A549 (cell line): ENCODE data around the gene ELOVL5. TPM values are rescaled to one million over a fixed set of nuclear protein-coding genes. Genes with fewer than 3 reads are reported as not detected.

ENCODE experiments used
- ATAC-seq, 2 experiments: fragments of 200-7000 bp in 1 of 2; fragments of >200 bp in 1 of 2; cut with Nextera tagmentation in 1 of 2; cut with Tn5 transposase in 1 of 2; 3 replicates each; pipeline versions ENCODE4 v1.8.0 to v1.9.1; 2018 to 2020; ENCODE audit warnings: mild to moderate bottlenecking in 1 of 2, moderate library complexity in 1 of 2
- CTCF ChIA-PET: fragments of 300-600 bp; sonication (Branson Sonifier 250); formaldehyde crosslinking; extraction: SDS; loops from one replicate; lab custom pipeline; 2021; ENCODE audit warnings: antibody characterized with exemption, inconsistent platforms; lab: Yijun Ruan, JAX
- POLR2A ChIA-PET: fragments of 350-600 bp; formaldehyde crosslinking; extraction: SDS; loops from one replicate; lab custom pipeline; 2021; ENCODE audit warnings: antibody characterized with exemption, inconsistent platforms; lab: Yijun Ruan, JAX
- DNase-seq, 2 experiments: peaks; one replicate each; pipeline versions ENCODE4 v3.0.0 to v3.0.0-alpha.2; 2011 to 2016; ENCODE audit warnings: low read depth in 1 of 2, low spot score in 1 of 2
- FAIRE-seq: peaks from 2 replicates; lab custom pipeline; 2011; peaks lifted over from hg19 to GRCh38; lab: Jason Lieb, UNC
- H3K27ac ChIP-seq, 2 experiments: fragments of >200 bp; sonication (Bioruptor Twin); formaldehyde crosslinking; 3 replicates each; pipeline ENCODE4 v1.5.1; 2016 to 2017
- H3K4me1 ChIP-seq: fragments of >200 bp; sonication (Bioruptor Twin); formaldehyde crosslinking; 3 replicates; pipeline ENCODE4 v1.6.1; 2016
- H3K4me2 ChIP-seq: fragments of >200 bp; sonication (Bioruptor Twin); formaldehyde crosslinking; 3 replicates; pipeline ENCODE4 v1.6.1; 2016
- H3K4me3 ChIP-seq: fragments of >200 bp; sonication (Bioruptor Twin); formaldehyde crosslinking; 3 replicates; pipeline ENCODE4 v1.5.1; 2016
- H3K9me3 ChIP-seq: fragments of >200 bp; sonication (Bioruptor Twin); formaldehyde crosslinking; 3 replicates; pipeline ENCODE4 v1.6.1; 2016
- CBX8 ChIP-seq: fragments of 200-600 bp; sonication (generic); IDR thresholded peaks from 2 replicates; pipeline ENCODE4 v1.6.1; 2016
- CEBPB ChIP-seq, 2 experiments: fragments of >200 bp in 1 of 2; sonication (Bioruptor Twin) in 1 of 2; formaldehyde crosslinking in 1 of 2; IDR thresholded peaks; 2 replicates each; pipeline ENCODE4 v1.6.1; 2012 to 2016
- CHD2 ChIP-seq: fragments of 150-350 bp; IDR thresholded peaks from 2 replicates; pipeline ENCODE4 v1.6.1; 2014; ENCODE audit warnings: low read length; ENCODE audit not compliant: partially characterized antibody
- EHMT2 ChIP-seq: fragments of 200-600 bp; sonication (generic); IDR thresholded peaks from 2 replicates; pipeline ENCODE4 v1.6.1; 2016; ENCODE audit warnings: antibody characterized with exemption, low read depth, mild to moderate bottlenecking, moderate library complexity
- FOSB ChIP-seq: fragments of 250-450 bp; sonication (Bioruptor Pico); IDR thresholded peaks from 2 replicates; pipeline ENCODE4 v1.5.0; 2020; ENCODE audit warnings: mild to moderate bottlenecking, moderate library complexity
- GATA3 ChIP-seq: IDR thresholded peaks from 2 replicates; pipeline ENCODE4 v1.6.1; 2012; ENCODE audit warnings: borderline replicate concordance
- HOXB5 ChIP-seq: fragments of 250-450 bp; sonication (Bioruptor Pico); IDR thresholded peaks from 2 replicates; pipeline ENCODE4 v1.5.0; 2020; ENCODE audit warnings: mild to moderate bottlenecking, moderate library complexity
- KDM5A ChIP-seq: fragments of 200-600 bp; sonication (generic); IDR thresholded peaks from 2 replicates; pipeline ENCODE4 v1.6.1; 2016; ENCODE audit warnings: antibody characterized with exemption, mild to moderate bottlenecking
- MAZ ChIP-seq: fragments of 150-350 bp; IDR thresholded peaks from 2 replicates; pipeline ENCODE4 v1.6.1; 2014; ENCODE audit warnings: antibody characterized with exemption, low read depth, low read length, borderline replicate concordance
- NFE2L2 ChIP-seq: fragments of 150-350 bp; conservative IDR thresholded peaks from 2 replicates; pipeline ENCODE4 v1.6.1; 2014; ENCODE audit warnings: low read length
- NR3C1 ChIP-seq: fragments of >200 bp; sonication (Bioruptor Twin); formaldehyde crosslinking; IDR thresholded peaks from 3 replicates; pipeline ENCODE4 v1.6.1; 2017
- PHF8 ChIP-seq: fragments of 200-600 bp; sonication (generic); IDR thresholded peaks from 2 replicates; pipeline ENCODE4 v1.6.1; 2016; ENCODE audit warnings: low read depth, mild to moderate bottlenecking, antibody characterized with exemption, moderate library complexity, borderline replicate concordance
- POLR2AphosphoS2 ChIP-seq: conservative IDR thresholded peaks from 2 replicates; pipeline ENCODE4 v1.6.1; 2012; ENCODE audit warnings: low read length, improper control_type of control experiment, inconsistent platforms
- RAD21 ChIP-seq, 2 experiments: fragments of >200 bp in 1 of 2; sonication (Bioruptor Twin) in 1 of 2; formaldehyde crosslinking in 1 of 2; IDR thresholded peaks in 1 of 2; conservative IDR thresholded peaks in 1 of 2; 2 replicates in 1 of 2; 3 replicates in 1 of 2; pipeline ENCODE4 v1.6.1; 2012 to 2018; ENCODE audit warnings: inconsistent platforms in 1 of 2
- RARB ChIP-seq: fragments of 250-450 bp; sonication (Bioruptor Pico); IDR thresholded peaks from 2 replicates; pipeline ENCODE4 v1.8.0; 2021; ENCODE audit warnings: mild to moderate bottlenecking, moderate library complexity
- RCOR1 ChIP-seq: fragments of 150-350 bp; IDR thresholded peaks from 2 replicates; pipeline ENCODE4 v1.6.1; 2014; ENCODE audit warnings: antibody characterized with exemption, low read length, low read depth
- SREBF2 ChIP-seq: fragments of 450-650 bp; IDR thresholded peaks from 2 replicates; pipeline ENCODE4 v1.6.1; 2014; ENCODE audit warnings: mild to moderate bottlenecking, moderate library complexity
- TP53 ChIP-seq: fragments of 250-450 bp; sonication (Bioruptor Pico); IDR thresholded peaks from 2 replicates; pipeline ENCODE4 v1.5.0; 2021; ENCODE audit warnings: mild to moderate bottlenecking, moderate library complexity
- ZSCAN20 ChIP-seq: fragments of 250-450 bp; sonication (Bioruptor Pico); IDR thresholded peaks from 2 replicates; pipeline ENCODE4 v1.8.0; 2022; ENCODE audit warnings: mild to moderate bottlenecking, moderate library complexity
- WGBS: methylation state at CpG from one replicate; pipeline ENCODE4 v1.1.6; 2017; ENCODE audit errors: missing lambda C conversion rate; 5-methylcytosine and 5-hydroxymethylcytosine counted together
- polyA plus RNA-seq, 4 experiments: library from polyadenylated mRNA; depleted of rRNA in 3 of 4; stranded (reverse); fragments of >200 nt; fragmentation: RNase III in 1 of 4; extraction: RNeasy Plus Mini Kit Qiagen cat#74134 plus additional on column Dnase treatment in 1 of 4; gene quantifications; 2 replicates in 3 of 4; 3 replicates in 1 of 4; pipeline ENCODE4 v1.2.3, GENCODE V29; 2011 to 2017
- TF ChIP-seq, protein P1 (sequence below): fragments of 150-350 bp; IDR thresholded peaks from 2 replicates; pipeline ENCODE4 v1.6.1; 2014; ENCODE audit warnings: low read depth, mild to moderate bottlenecking, low read length
- TF ChIP-seq, protein P2 (sequence below): fragments of 200-600 bp; sonication (generic); IDR thresholded peaks from 2 replicates; pipeline ENCODE4 v1.6.1; 2016; ENCODE audit warnings: antibody characterized with exemption, mild to moderate bottlenecking, moderate library complexity
- TF ChIP-seq, protein P3 (sequence below): IDR thresholded peaks from 2 replicates; pipeline ENCODE4 v1.6.1; 2012
- TF ChIP-seq, protein P4 (sequence below): fragments of 250-450 bp; sonication (Bioruptor Pico); IDR thresholded peaks from 2 replicates; pipeline ENCODE4 v1.5.0; 2020; ENCODE audit warnings: low read depth, mild to moderate bottlenecking, moderate library complexity

The ELOVL5 gene
- polyA plus RNA-seq, 2 of the 4 experiments (the other 2 are of a cell fraction) = 90.9 to 95.4 TPM

DNA sequence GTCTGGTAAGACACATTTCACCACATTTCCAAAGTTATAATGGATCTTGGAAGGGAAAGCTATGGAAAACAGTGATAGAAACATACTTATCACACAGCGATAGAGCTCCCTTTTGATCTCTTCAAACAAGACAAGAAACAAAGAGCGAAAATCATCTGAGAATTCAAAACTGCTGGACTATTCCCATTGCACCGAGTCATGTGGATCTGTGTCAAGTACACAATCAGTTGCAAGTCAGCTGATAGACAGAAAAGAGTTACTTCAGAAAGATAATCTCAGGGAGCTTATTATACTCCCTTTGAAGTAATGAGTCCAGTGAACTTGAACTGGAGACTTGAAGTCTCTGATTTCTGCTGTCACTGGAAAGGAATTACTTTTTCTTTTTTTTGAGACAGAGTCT, 110.4 kb downstream of the ELOVL5 start:
- WGBS = 73% methylated on average over 3 of the region's 3 CpGs
- ChIA-PET CTCF (interaction anchor here (1.0 kb wide), 2 partner anchors 21 to 67 kb away, joined by 3 read pairs; no protein-coding TSS in a partner anchor), POLR2A (no interaction called here)
- Histone ChIP-seq H3K9me3 (no peaks in the 10 kb centered on the region), H3K4me1 (no peaks in the 10 kb centered on the region), H3K27ac (no peak overlapping the region), H3K4me3 (no peak overlapping the region), H3K4me2 (no peak overlapping the region)
- no peak for ATAC-seq
- TF ChIP-seq EHMT2 (no peak), CBX8 (no peak), GATA3 (no peak), FOSB (CRISPR knock-in tag) (no peak), CHD2 (no peak), TP53 (CRISPR knock-in tag) (no peak), RAD21 (conservative IDR thresholded peaks at IDR 0.05 in 1 of 2, IDR thresholded peaks at IDR 0.05 in 1 of 2) (no peak)
- TF ChIP-seq, protein P1, sequence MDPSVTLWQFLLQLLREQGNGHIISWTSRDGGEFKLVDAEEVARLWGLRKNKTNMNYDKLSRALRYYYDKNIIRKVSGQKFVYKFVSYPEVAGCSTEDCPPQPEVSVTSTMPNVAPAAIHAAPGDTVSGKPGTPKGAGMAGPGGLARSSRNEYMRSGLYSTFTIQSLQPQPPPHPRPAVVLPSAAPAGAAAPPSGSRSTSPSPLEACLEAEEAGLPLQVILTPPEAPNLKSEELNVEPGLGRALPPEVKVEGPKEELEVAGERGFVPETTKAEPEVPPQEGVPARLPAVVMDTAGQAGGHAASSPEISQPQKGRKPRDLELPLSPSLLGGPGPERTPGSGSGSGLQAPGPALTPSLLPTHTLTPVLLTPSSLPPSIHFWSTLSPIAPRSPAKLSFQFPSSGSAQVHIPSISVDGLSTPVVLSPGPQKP = no peak
- no peak for FAIRE-seq
- DNase-seq = no peak

DNA sequence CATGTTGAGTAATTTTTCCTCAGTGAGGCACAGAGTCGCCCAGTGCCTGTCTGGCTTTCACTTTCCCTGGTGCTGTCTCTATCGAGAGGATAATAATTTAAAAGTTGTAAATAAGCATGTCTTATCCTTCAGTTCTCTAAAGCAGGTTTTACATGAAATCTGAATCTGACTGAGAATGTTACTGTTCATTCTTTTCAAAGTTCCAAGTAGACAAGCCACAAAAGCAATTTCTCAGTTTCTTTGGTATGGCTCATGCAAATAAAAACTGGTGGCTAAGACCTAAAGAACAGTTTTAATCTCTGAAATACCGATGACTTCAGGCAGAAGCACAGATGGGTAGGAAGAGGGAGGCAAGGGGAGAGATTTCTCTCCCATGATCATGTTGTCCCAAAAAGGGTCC, 112.5 kb downstream of the ELOVL5 start:
- 64% methylated on average over 3 of the region's 3 CpGs for WGBS
- ChIA-PET POLR2A (no interaction called here), CTCF (no interaction called here)
- H3K4me3 ChIP-seq = no peak overlapping the region
- H3K4me1 ChIP-seq = no peaks in the 10 kb centered on the region
- no peak for DNase-seq
- H3K9me3 ChIP-seq = no peaks in the 10 kb centered on the region
- H3K27ac ChIP-seq = no peak overlapping the region
- no peak for FAIRE-seq
- no peak for TF ChIP-seq HOXB5 (CRISPR knock-in tag)
- TF ChIP-seq RARB = no peak
- no peak for TF ChIP-seq SREBF2
- no peak for ATAC-seq
- no peak overlapping the region for H3K4me2 ChIP-seq

DNA sequence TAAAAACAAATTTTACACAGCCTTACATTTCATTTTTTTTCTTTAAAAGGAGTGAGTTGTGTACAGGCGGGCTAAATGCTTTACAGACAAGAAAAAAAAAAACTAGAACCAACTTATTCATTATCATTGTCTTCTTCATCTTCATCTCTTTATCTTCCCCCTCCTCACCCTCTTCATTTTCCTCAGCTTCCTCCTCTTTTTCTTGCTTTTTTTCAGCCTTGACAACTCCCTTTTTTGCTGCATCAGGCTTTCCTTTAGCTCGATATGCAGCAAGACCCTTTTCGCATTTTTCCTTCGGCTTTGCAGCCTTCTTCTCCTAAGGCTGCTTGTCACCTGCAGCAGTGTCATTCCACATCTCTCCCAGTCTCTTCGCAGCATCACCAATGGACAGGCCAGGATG, 113.2 kb downstream of the ELOVL5 start:
- Histone ChIP-seq H3K27ac (no peak overlapping the region), H3K9me3 (no peaks in the 10 kb centered on the region), H3K4me2 (no peak overlapping the region), H3K4me3 (no peak overlapping the region), H3K4me1 (no peaks in the 10 kb centered on the region)
- WGBS = 86% methylated on average over 5 of the region's 5 CpGs
- DNase-seq (no peak), FAIRE-seq (no peak), ATAC-seq (no peak)
- POLR2A ChIA-PET = no interaction called here
- CTCF ChIA-PET = no interaction called here
- TF ChIP-seq, protein P2, sequence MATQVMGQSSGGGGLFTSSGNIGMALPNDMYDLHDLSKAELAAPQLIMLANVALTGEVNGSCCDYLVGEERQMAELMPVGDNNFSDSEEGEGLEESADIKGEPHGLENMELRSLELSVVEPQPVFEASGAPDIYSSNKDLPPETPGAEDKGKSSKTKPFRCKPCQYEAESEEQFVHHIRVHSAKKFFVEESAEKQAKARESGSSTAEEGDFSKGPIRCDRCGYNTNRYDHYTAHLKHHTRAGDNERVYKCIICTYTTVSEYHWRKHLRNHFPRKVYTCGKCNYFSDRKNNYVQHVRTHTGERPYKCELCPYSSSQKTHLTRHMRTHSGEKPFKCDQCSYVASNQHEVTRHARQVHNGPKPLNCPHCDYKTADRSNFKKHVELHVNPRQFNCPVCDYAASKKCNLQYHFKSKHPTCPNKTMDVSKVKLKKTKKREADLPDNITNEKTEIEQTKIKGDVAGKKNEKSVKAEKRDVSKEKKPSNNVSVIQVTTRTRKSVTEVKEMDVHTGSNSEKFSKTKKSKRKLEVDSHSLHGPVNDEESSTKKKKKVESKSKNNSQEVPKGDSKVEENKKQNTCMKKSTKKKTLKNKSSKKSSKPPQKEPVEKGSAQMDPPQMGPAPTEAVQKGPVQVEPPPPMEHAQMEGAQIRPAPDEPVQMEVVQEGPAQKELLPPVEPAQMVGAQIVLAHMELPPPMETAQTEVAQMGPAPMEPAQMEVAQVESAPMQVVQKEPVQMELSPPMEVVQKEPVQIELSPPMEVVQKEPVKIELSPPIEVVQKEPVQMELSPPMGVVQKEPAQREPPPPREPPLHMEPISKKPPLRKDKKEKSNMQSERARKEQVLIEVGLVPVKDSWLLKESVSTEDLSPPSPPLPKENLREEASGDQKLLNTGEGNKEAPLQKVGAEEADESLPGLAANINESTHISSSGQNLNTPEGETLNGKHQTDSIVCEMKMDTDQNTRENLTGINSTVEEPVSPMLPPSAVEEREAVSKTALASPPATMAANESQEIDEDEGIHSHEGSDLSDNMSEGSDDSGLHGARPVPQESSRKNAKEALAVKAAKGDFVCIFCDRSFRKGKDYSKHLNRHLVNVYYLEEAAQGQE = no peak
- no peak for TF ChIP-seq NFE2L2
- no peak for TF ChIP-seq MAZ
- no peak for TF ChIP-seq POLR2AphosphoS2
- TF ChIP-seq KDM5A = no peak
- TF ChIP-seq RCOR1 = no peak

DNA sequence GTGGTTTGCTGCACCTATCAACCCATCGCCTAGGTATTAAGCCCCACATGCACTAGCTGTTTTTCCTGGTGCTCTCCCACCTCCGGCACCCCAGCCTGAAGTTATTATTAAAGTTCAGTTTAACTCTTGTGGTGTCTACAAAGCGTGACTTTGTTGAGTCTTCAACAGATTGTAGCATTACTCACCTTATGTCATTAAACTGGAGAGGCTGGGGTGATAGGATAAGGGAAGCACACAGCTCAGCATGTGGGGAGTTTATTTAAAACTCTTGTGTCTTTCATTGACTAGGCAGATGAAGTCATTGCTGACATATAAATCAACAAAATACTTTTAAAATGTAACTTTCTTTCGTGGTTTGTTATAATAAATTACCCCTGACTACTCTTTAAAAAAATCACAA, 115.4 kb downstream of the ELOVL5 start:
- no peak overlapping the region for H3K4me2 ChIP-seq
- no peaks in the 10 kb centered on the region for H3K4me1 ChIP-seq
- H3K27ac ChIP-seq = no peak overlapping the region
- ChIA-PET POLR2A (no interaction called here), CTCF (no interaction called here)
- 73% methylated on average over 4 of the region's 4 CpGs for WGBS
- FAIRE-seq = no peak
- ATAC-seq = no peak
- no peaks in the 10 kb centered on the region for H3K9me3 ChIP-seq
- H3K4me3 ChIP-seq = no peak overlapping the region
- DNase-seq = no peak
- no peak for TF ChIP-seq PHF8
- TF ChIP-seq, protein P3, sequence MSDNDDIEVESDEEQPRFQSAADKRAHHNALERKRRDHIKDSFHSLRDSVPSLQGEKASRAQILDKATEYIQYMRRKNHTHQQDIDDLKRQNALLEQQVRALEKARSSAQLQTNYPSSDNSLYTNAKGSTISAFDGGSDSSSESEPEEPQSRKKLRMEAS = no peak
- TF ChIP-seq NFE2L2 = no peak
- no peak for TF ChIP-seq CEBPB (IDR thresholded peaks at IDR 0.05)
- no peak for TF ChIP-seq ZSCAN20 (CRISPR knock-in tag)
- no peak for TF ChIP-seq MAZ
- TF ChIP-seq, protein P4, sequence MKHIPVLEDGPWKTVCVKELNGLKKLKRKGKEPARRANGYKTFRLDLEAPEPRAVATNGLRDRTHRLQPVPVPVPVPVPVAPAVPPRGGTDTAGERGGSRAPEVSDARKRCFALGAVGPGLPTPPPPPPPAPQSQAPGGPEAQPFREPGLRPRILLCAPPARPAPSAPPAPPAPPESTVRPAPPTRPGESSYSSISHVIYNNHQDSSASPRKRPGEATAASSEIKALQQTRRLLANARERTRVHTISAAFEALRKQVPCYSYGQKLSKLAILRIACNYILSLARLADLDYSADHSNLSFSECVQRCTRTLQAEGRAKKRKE (CRISPR knock-in tag) = no peak
- no peak for TF ChIP-seq POLR2AphosphoS2
- TF ChIP-seq NR3C1 = no peak
- TF ChIP-seq HOXB5 (CRISPR knock-in tag) = no peak
